ENCODE measurements around the gene SCARB2.

- TF ChIP-seq CTCF (IDR thresholded peaks at IDR 0.05 in 2 of 3, conservative IDR thresholded peaks at IDR 0.05 in 1 of 3; ENCODE audit: borderline replicate concordance in 1 of 3, insufficient read depth in 1 of 3, low read depth in 2 of 3, low read length in 2 of 3) (no peak), JUND (IDR thresholded peaks at IDR 0.05) (no peak), MAX (IDR thresholded peaks at IDR 0.05) (no peak)
These were observed 17.2 kb downstream of the SCARB2 start for GRCh38 chr4:76196376-76196775.

Measured in HCT116 (cell line).